ENCODE data around the gene NPTX1.

Gene NPTX1

GRCh38 chr17:80457236-80457856 lies 19.1 kb downstream of the NPTX1 start:
- DNase-seq = no peak

- no peak for DNase-seq
Measured at GRCh38 chr17:80456465-80457235, 19.8 kb downstream of the NPTX1 start.

GRCh38 chr17:80455784-80456183 lies 20.6 kb downstream of the NPTX1 start:
- DNase-seq = no peak

- no peak for DNase-seq
Measured at GRCh38 chr17:80455336-80455710, 21.1 kb downstream of the NPTX1 start.

- peak; percentile 94 for DNase-seq
Measured at GRCh38 chr17:80454557-80455335, 21.7 kb downstream of the NPTX1 start.

GRCh38 chr17:80453998-80454556 lies 22.3 kb downstream of the NPTX1 start:
- DNase-seq = no peak

GRCh38 chr17:80453126-80453997 lies 23.0 kb downstream of the NPTX1 start:
- DNase-seq = no peak

GRCh38 chr17:80452173-80452915 lies 24.1 kb downstream of the NPTX1 start:
- DNase-seq = no peak

- DNase-seq = no peak
Measured at GRCh38 chr17:80451104-80451775, 25.2 kb downstream of the NPTX1 start.

GRCh38 chr17:80449930-80450576 lies 26.4 kb downstream of the NPTX1 start:
- DNase-seq = no peak

- DNase-seq = no peak
Measured at GRCh38 chr17:80449194-80449929, 27.0 kb downstream of the NPTX1 start.

- no peak for DNase-seq
Measured at GRCh38 chr17:80447790-80448189, 28.6 kb downstream of the NPTX1 start.

- no peak for DNase-seq
Measured at GRCh38 chr17:80446645-80447405, 29.6 kb downstream of the NPTX1 start.

GRCh38 chr17:80445726-80446110 lies 30.7 kb downstream of the NPTX1 start:
- no peak for DNase-seq

- no peak for DNase-seq
Measured at GRCh38 chr17:80445007-80445725, 31.2 kb downstream of the NPTX1 start.

GRCh38 chr17:80444644-80444979 lies 31.8 kb downstream of the NPTX1 start:
- no peak for DNase-seq

GRCh38 chr17:80443916-80444643 lies 32.3 kb downstream of the NPTX1 start:
- DNase-seq = peak; percentile 25

- no peak for DNase-seq
Measured at GRCh38 chr17:80443498-80443897, 32.9 kb downstream of the NPTX1 start.
